Heart left ventricle (tissue), 16 donors: ENCODE measurements around the gene S100G. TPM values are rescaled to one million over a fixed set of nuclear protein-coding genes. Genes with fewer than 3 reads are reported as not detected.

Experiments used
- ATAC-seq, 4 donors: fragments of 200-7000 bp; cut with Tn5 transposase; one replicate each; pipeline ENCODE4 v1.9.1; 2020 to 2022; ENCODE audit warnings: moderate library complexity in 4 of 4, mild to moderate bottlenecking in 3 of 4, moderate number of reproducible peaks in 1 of 4
- DNase-seq, 5 donors: peaks; one replicate each; pipeline ENCODE4 v3.0.0-alpha.2; 2020
- H3K27ac ChIP-seq, 12 donors: fragments of 200-600 bp; sonication (generic) in 4 of 12; one replicate each; pipeline versions ENCODE4 v1.5.0 to v1.8.0; 2016 to 2022; ENCODE audit warnings: mild to moderate bottlenecking in 2 of 12
- H3K27me3 ChIP-seq, 9 donors: fragments of 200-600 bp; sonication (generic) in 2 of 9; one replicate each; pipeline versions ENCODE4 v1.5.1 to v1.8.0; 2016 to 2022; ENCODE audit warnings: mild to moderate bottlenecking in 3 of 9
- H3K36me3 ChIP-seq, 9 donors: fragments of 200-600 bp; sonication (generic) in 2 of 9; one replicate each; pipeline versions ENCODE4 v1.5.0 to v1.8.0; 2018 to 2022; ENCODE audit warnings: mild to moderate bottlenecking in 2 of 9
- H3K4me1 ChIP-seq, 12 donors: fragments of 200-600 bp; sonication (generic) in 4 of 12; one replicate each; pipeline versions ENCODE4 v1.5.0 to v1.8.0; 2016 to 2022; ENCODE audit warnings: mild to moderate bottlenecking in 3 of 12
- H3K4me3 ChIP-seq, 12 donors: fragments of 200-600 bp; sonication (generic) in 4 of 12; one replicate each; pipeline versions ENCODE4 v1.5.0 to v1.8.0; 2017 to 2022; ENCODE audit warnings: mild to moderate bottlenecking in 9 of 12, moderate library complexity in 4 of 12
- H3K9me3 ChIP-seq, 12 donors: fragments of 200-600 bp; sonication (generic) in 4 of 12; one replicate each; pipeline versions ENCODE4 v1.5.0 to v1.8.0; 2016 to 2022; ENCODE audit warnings: mild to moderate bottlenecking in 1 of 12
- CTCF ChIP-seq, 12 donors: fragments of 200-600 bp; sonication (generic) in 4 of 12; IDR thresholded peaks; one replicate each; pipeline versions ENCODE4 v1.5.0 to v1.8.0; 2018 to 2022; ENCODE audit warnings: antibody characterized with exemption in 12 of 12, mild to moderate bottlenecking in 5 of 12
- POLR2A ChIP-seq, 2 donors: fragments of 450-650 bp; IDR thresholded peaks; one replicate each; pipeline ENCODE4 v1.6.1; 2017; ENCODE audit warnings: antibody characterized with exemption in 2 of 2, mild to moderate bottlenecking in 2 of 2, moderate library complexity in 2 of 2
- WGBS, 4 donors: extraction: QIAGEN DNeasy Blood & Tissue Kit in 2 of 4; methylation state at CpG; one replicate each; pipeline versions ENCODE4 v1.1.5 to v1.1.7; 2013 to 2018; 5-methylcytosine and 5-hydroxymethylcytosine counted together
- intact Hi-C, 10 donors: fragments of 100-400 bp; cut with DNase I; formaldehyde crosslinking; loops; one replicate each; pipeline versions ENCODE4 v1.11.1 to v1.14.2; 2022
- polyA plus RNA-seq, 2 donors: library from polyadenylated mRNA; stranded (reverse); fragments of 200-250 nt; gene quantifications; one replicate each; pipeline ENCODE4 v1.2.3, GENCODE V29; 2013
- total RNA-seq, 9 donors: library from RNA; depleted of rRNA in 2 of 9; stranded (reverse); fragments of >200 nt in 2 of 9; fragmentation: NEBNext Ultra II Directional in 3 of 9; extraction: Animal tissue kit (Norgen Biotek cat#: 25700) in 3 of 9; gene quantifications; one replicate each; pipeline versions ENCODE4 v1.1.0 to v1.2.4, GENCODE V29; 2016 to 2023
- donor health status: ischemic (EF 13 %, LVEDD 7.1; RV severe dilation, severe dysfunction).
- donor health status: healthy with polysubstance abuse.
- donor health status: DM: no; HTN: yes; CAD: no.
- donor health status: DM: no; HTN: no; CAD: no.
- donor health status: ischemic (EF 25% LVEDD 6.9; RV normal size, moderate dysfunction).
- donor health status: ischemic (EF 25% LVEDD 5.7; RV mildly dilated, moderate dysfunction).
- donor health status: healthy.
- donor health status: DM: yes; HTN: yes; CAD: no.
- donor health status: ischemic (EF 35%, LVEDD 5.7; RV mildly dilated, moderate dysfunction).
- donor health status: nonischemic (EF 11% LVEDD 7.7; RV severe dilation, severe dysfunction).
- donor health status: DM: yes; HTN: yes; CAD: no.
- donor health status: PGD.
- donor health status: ischemic (EF 29% LVEDD 5.4; RV normal size, mild dysfunction).
- donor health status: nonischemic (EF 23%, LVEDD 6.1; RV moderate dilation, normal function).

S100G gene
- total and polyA plus RNA-seq, 11 donors: not detected

- DNase-seq (no peak), ATAC-seq (peak in 2 of 4 donors; percentile 41 to 63)
- peaks cover 0 to 21% (median 0%) of the 10 kb centered on the region in 9 donors for H3K27me3 ChIP-seq
- TF ChIP-seq POLR2A (IDR thresholded peaks at IDR 0.05) (no peak), CTCF (IDR thresholded peaks at IDR 0.05) (peak in 4 of 12 donors; percentile 4 to 20 (median 14))
- H3K36me3 ChIP-seq: peaks cover 0 to 27% (median 3%) of the 10 kb centered on the region in 9 donors
- H3K9me3 ChIP-seq: no peaks in the 10 kb centered on the region
- H3K4me1 ChIP-seq: no peaks in the 10 kb centered on the region
- H3K4me3 ChIP-seq: no peak overlapping the region
- WGBS, 4 donors: 69 to 83% (median 73%) methylated on average over 5 of the region's 5 CpGs
- no peak overlapping the region for H3K27ac ChIP-seq
- intact Hi-C loops: loop anchor here in 9 of 10 donors (1.0 to 10.0 kb wide), 7 partner anchors 227 to 542 kb away; partner anchors contain the start of gene GRPR (in 6 of the 9)
Observed at GRCh38 chrX:16664074-16664473, 14.1 kb downstream of the S100G start.

- no peak overlapping the region for H3K4me3 ChIP-seq
- peaks cover 0 to 19% (median 0%) of the 10 kb centered on the region in 9 donors for H3K27me3 ChIP-seq
- H3K4me1 ChIP-seq: no peaks in the 10 kb centered on the region
- TF ChIP-seq CTCF (IDR thresholded peaks at IDR 0.05) (peak in 1 of 12 donors; percentile 18), POLR2A (IDR thresholded peaks at IDR 0.05) (no peak)
- no peak for ATAC-seq
- DNase-seq: no peak
- peaks cover 0 to 27% (median 3%) of the 10 kb centered on the region in 9 donors for H3K36me3 ChIP-seq
- intact Hi-C loops: loop anchor here (1.0 to 10.0 kb wide), 7 partner anchors 227 to 542 kb away; partner anchors contain the start of gene GRPR (in 7 of the 10)
- no peaks in the 10 kb centered on the region for H3K9me3 ChIP-seq
- 63 to 74% (median 66%) methylated on average over 2 of the region's 2 CpGs for WGBS, 4 donors
- no peak overlapping the region for H3K27ac ChIP-seq
Observed at GRCh38 chrX:16664626-16665025, 14.7 kb downstream of the S100G start.

- Histone ChIP-seq H3K9me3 (no peaks in the 10 kb centered on the region), H3K36me3 (peaks cover 0 to 27% (median 3%) of the 10 kb centered on the region in 9 donors), H3K4me3 (no peak overlapping the region), H3K27ac (no peak overlapping the region), H3K4me1 (no peaks in the 10 kb centered on the region), H3K27me3 (peaks cover 0 to 14% (median 0%) of the 10 kb centered on the region in 9 donors)
- 61 to 75% (median 68%) methylated on average over 2 of the region's 2 CpGs for WGBS, 4 donors
- intact Hi-C loops: loop anchor here in 9 of 10 donors (2.0 to 10.0 kb wide), 6 partner anchors 228 to 543 kb away; partner anchors contain the start of gene GRPR (in 6 of the 9)
- DNase-seq (no peak), ATAC-seq (no peak)
- TF ChIP-seq CTCF (IDR thresholded peaks at IDR 0.05) (no peak), POLR2A (IDR thresholded peaks at IDR 0.05) (no peak)
Observed at GRCh38 chrX:16665089-16665488, 15.1 kb downstream of the S100G start.

- H3K27ac ChIP-seq: no peak overlapping the region
- WGBS, 4 donors: 82 to 95% (median 91%) methylated on average over 4 of the region's 4 CpGs
- H3K27me3 ChIP-seq: peaks cover 0 to 7% (median 0%) of the 10 kb centered on the region in 9 donors
- H3K4me1 ChIP-seq: no peaks in the 10 kb centered on the region
- no peak for TF ChIP-seq CTCF (IDR thresholded peaks at IDR 0.05)
- no peak for TF ChIP-seq POLR2A (IDR thresholded peaks at IDR 0.05)
- peaks cover 0 to 32% (median 3%) of the 10 kb centered on the region in 9 donors for H3K36me3 ChIP-seq
- intact Hi-C loops: loop anchor here in 8 of 10 donors (5.0 to 10.0 kb wide), 5 partner anchors 229 to 544 kb away; partner anchors contain the start of gene GRPR (in 5 of the 8)
- DNase-seq (no peak), ATAC-seq (no peak)
- no peak overlapping the region for H3K4me3 ChIP-seq
- H3K9me3 ChIP-seq: no peaks in the 10 kb centered on the region
Observed at GRCh38 chrX:16666541-16666940, 16.6 kb downstream of the S100G start.
